MCF 10A (cell line): ENCODE results near the gene PON3. TPM values are rescaled to one million over a fixed set of nuclear protein-coding genes. Genes with fewer than 3 reads are reported as not detected.

ENCODE experiments used
- BruUV-seq: library from RNA; stranded (reverse); fragments of 400-500 nt; replicated peaks from 2 replicates; lab custom pipeline; 2021; lab: Mats Ljungman, UMichigan
- CTCF ChIA-PET: fragments of 300-600 bp; sonication (Branson Sonifier 250); formaldehyde crosslinking; extraction: SDS; loops from one replicate; lab custom pipeline; 2021; ENCODE audit warnings: antibody characterized with exemption, inconsistent platforms; lab: Yijun Ruan, JAX
- POLR2A ChIA-PET: fragments of 300-600, 350-650 bp; sonication (Branson Sonifier 250); formaldehyde crosslinking; extraction: SDS; loops from one replicate; lab custom pipeline; 2020; ENCODE audit warnings: antibody characterized with exemption, inconsistent platforms; lab: Yijun Ruan, JAX
- DNase-seq: peaks from one replicate; pipeline ENCODE4 v3.0.0-alpha.2; 2018; ENCODE audit not compliant: unreplicated experiment
- H3K27ac Mint-ChIP-seq: one replicate; pipeline ENCODE4 v1.8.0; 2022; ENCODE audit warnings: mild to moderate bottlenecking, low read depth, mixed read lengths; ENCODE audit not compliant: unreplicated experiment
- H3K27me3 Mint-ChIP-seq: one replicate; pipeline ENCODE4 v1.8.0; 2022; ENCODE audit warnings: mixed read lengths; ENCODE audit not compliant: insufficient read depth, unreplicated experiment
- H3K36me3 Mint-ChIP-seq: one replicate; pipeline ENCODE4 v1.8.0; 2022; ENCODE audit warnings: mild to moderate bottlenecking, moderate library complexity, mixed read lengths; ENCODE audit not compliant: insufficient read depth, unreplicated experiment
- H3K4me1 Mint-ChIP-seq: one replicate; pipeline ENCODE4 v1.8.0; 2022; ENCODE audit warnings: mixed read lengths; ENCODE audit not compliant: insufficient read depth, unreplicated experiment
- H3K4me3 Mint-ChIP-seq: one replicate; pipeline ENCODE4 v1.8.0; 2022; ENCODE audit warnings: mild to moderate bottlenecking, moderate library complexity, mixed read lengths; ENCODE audit not compliant: unreplicated experiment
- H3K9me3 Mint-ChIP-seq: one replicate; pipeline ENCODE4 v1.8.0; 2022; ENCODE audit warnings: mixed read lengths; ENCODE audit not compliant: unreplicated experiment
- CTCF ChIP-seq: fragments of 200-600 bp; IDR thresholded peaks from one replicate; pipeline ENCODE4 v1.8.0; 2022; ENCODE audit warnings: antibody characterized with exemption, mild to moderate bottlenecking; ENCODE audit not compliant: unreplicated experiment
- intact Hi-C: fragments of 100-400 bp; cut with micrococcal nuclease; formaldehyde crosslinking; loops from 2 replicates; pipeline ENCODE4 v1.14.1; 2022
- total RNA-seq: library from RNA; stranded (reverse); gene quantifications from 2 replicates; pipeline ENCODE4 v1.2.3, GENCODE V29; 2022

PON3 gene
- total RNA-seq, 1 experiment from 2014 or later = not detected

GRCh38 chr7:95434557-95435421 lies 38.6 kb upstream of the PON3 start, which contains the start of gene PON2:
PON2 (minus strand) TSS chr7:95435028; CDS start chr7:95434951, 77 bp downstream.
- CTCF ChIA-PET = interaction anchor here (0.6 to 4.3 kb wide), 7 partner anchors 18 to 793 kb away, joined by 3 to 27 read pairs (median 4); no protein-coding TSS in a partner anchor

GRCh38 chr7:95433952-95434556 lies 37.9 kb upstream of the PON3 start:
- no peaks in the 10 kb centered on the region for H3K9me3 Mint-ChIP-seq
- TSS peak; percentile 51 for BruUV-seq
- no peaks in the 10 kb centered on the region for H3K27me3 Mint-ChIP-seq
- H3K36me3 Mint-ChIP-seq = peaks cover 33% of the 10 kb centered on the region
- DNase-seq = peak; percentile 8
- POLR2A ChIA-PET = interaction anchor here (0.7 to 3.5 kb wide), 16 partner anchors 8 to 777 kb away, joined by 3 to 26 read pairs (median 4); no protein-coding TSS in a partner anchor
- peak overlapping the region; percentile 96 for H3K27ac Mint-ChIP-seq
- no peak for TF ChIP-seq CTCF
- peaks cover 48% of the 10 kb centered on the region for H3K4me1 Mint-ChIP-seq
- H3K4me3 Mint-ChIP-seq = peak overlapping the region; percentile 77
- CTCF ChIA-PET = interaction anchor here (0.6 to 4.3 kb wide), 3 partner anchors 10 to 469 kb away, joined by 3 to 27 read pairs (median 3); no protein-coding TSS in a partner anchor
- intact Hi-C loops = loop anchor here (10.0 kb wide), 1 partner anchor 1429 kb away; the partner anchor contains the start of gene BET1

More at GRCh38 chr7:95434557-95435421, 38.6 kb upstream of the PON3 start, which contains the start of gene PON2:
- intact Hi-C loops = loop anchor here (10.0 kb wide), 1 partner anchor 1430 kb away; the partner anchor contains the start of gene BET1
- Mint-ChIP-seq H3K27me3 (no peaks in the 10 kb centered on the region), H3K27ac (peak within 1 kb of the TSS; percentile 96), H3K36me3 (peaks cover 26% of the 10 kb centered on the region), H3K4me3 (peak within 1 kb of the TSS; percentile 77), H3K9me3 (no peaks in the 10 kb centered on the region), H3K4me1 (peaks cover 48% of the 10 kb centered on the region)
- no peak for TF ChIP-seq CTCF
- BruUV-seq = no TSS peak
- POLR2A ChIA-PET = interaction anchor here (0.6 to 3.5 kb wide), 19 partner anchors 9 to 778 kb away, joined by 3 to 26 read pairs (median 4); no protein-coding TSS in a partner anchor
- peak; percentile 94 for DNase-seq

GRCh38 chr7:95433129-95433528 lies 37.0 kb upstream of the PON3 start:
- no peaks in the 10 kb centered on the region for H3K9me3 Mint-ChIP-seq
- no peaks in the 10 kb centered on the region for H3K27me3 Mint-ChIP-seq
- DNase-seq = no peak
- TF ChIP-seq CTCF = no peak
- BruUV-seq = no TSS peak
- H3K4me1 Mint-ChIP-seq = peaks cover 48% of the 10 kb centered on the region
- peaks cover 37% of the 10 kb centered on the region for H3K36me3 Mint-ChIP-seq
- H3K27ac Mint-ChIP-seq = peak overlapping the region; percentile 96
- POLR2A ChIA-PET = no interaction called here
- intact Hi-C loops = loop anchor here (10.0 kb wide), 1 partner anchor 1428 kb away; the partner anchor contains the start of gene BET1
- CTCF ChIA-PET = interaction anchor here (4.3 kb wide), 1 partner anchor 44 kb away, joined by 27 read pairs; no protein-coding TSS in a partner anchor
- peak overlapping the region; percentile 77 for H3K4me3 Mint-ChIP-seq
